GM19043 (cell line): Measurements from ENCODE around the gene PPP2R2B.

Experiments used
- ATAC-seq: cut with Tn5 transposase; IDR thresholded peaks from one replicate; pipeline ENCODE4 v1.9.1; 2021; ENCODE audit warnings: low read depth; ENCODE audit not compliant: unreplicated experiment

PPP2R2B gene

GRCh38 chr5:146878476-146879172 is at the start of gene PPP2R2B:
Gene PPP2R2B, minus strand, starts transcription at chr5:146878757.
- no peak for ATAC-seq

- ATAC-seq = no peak
Measured at GRCh38 chr5:146924132-146924531, 45.6 kb upstream of the PPP2R2B start.

GRCh38 chr5:146921225-146921624 is 42.7 kb upstream of the PPP2R2B start:
- no peak for ATAC-seq

GRCh38 chr5:146920351-146920881 is 41.9 kb upstream of the PPP2R2B start:
- no peak for ATAC-seq

GRCh38 chr5:146919304-146919703 is 40.7 kb upstream of the PPP2R2B start:
- no peak for ATAC-seq

DNA sequence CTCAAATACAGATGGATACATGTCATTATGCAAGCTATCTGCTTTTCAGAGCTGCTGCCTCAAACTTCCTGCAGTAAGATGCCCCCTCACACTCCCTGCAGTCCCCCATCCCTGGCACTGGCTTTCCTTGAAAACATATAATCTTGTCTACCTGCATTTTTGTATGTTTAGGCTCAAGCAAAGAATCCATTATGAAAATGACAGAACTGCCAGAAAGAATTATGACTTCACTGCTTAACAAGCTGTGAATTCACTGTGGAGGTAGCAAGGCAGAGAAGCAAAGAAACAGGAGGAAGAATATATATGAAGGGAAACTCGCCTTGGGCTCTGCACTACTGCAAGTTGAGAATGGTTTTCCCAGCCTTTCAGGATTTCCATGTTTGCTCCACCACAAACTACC is 39.4 kb upstream of the PPP2R2B start:
- ATAC-seq = no peak

DNA sequence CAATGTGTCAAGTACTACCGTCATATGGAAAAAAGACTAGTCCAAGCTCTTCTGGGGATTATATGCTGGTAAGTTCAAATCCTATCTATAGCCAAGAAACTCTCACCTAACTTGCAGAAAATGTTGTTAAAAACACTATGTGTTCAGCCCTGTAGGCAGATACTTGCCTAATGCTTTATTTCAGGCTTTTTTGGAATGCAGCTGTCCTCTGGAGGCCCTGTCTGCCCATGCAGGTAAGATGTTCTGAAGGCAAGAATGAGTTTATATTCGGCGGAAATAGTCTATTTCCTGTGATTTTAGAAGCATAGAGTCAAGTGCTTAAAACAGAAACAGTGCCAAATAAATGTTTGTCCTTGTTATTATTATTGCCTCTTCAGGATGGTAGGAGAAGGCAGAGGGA is 34.3 kb upstream of the PPP2R2B start:
- no peak for ATAC-seq

- no peak for ATAC-seq
Measured at GRCh38 chr5:146910239-146910638, 31.7 kb upstream of the PPP2R2B start.

DNA sequence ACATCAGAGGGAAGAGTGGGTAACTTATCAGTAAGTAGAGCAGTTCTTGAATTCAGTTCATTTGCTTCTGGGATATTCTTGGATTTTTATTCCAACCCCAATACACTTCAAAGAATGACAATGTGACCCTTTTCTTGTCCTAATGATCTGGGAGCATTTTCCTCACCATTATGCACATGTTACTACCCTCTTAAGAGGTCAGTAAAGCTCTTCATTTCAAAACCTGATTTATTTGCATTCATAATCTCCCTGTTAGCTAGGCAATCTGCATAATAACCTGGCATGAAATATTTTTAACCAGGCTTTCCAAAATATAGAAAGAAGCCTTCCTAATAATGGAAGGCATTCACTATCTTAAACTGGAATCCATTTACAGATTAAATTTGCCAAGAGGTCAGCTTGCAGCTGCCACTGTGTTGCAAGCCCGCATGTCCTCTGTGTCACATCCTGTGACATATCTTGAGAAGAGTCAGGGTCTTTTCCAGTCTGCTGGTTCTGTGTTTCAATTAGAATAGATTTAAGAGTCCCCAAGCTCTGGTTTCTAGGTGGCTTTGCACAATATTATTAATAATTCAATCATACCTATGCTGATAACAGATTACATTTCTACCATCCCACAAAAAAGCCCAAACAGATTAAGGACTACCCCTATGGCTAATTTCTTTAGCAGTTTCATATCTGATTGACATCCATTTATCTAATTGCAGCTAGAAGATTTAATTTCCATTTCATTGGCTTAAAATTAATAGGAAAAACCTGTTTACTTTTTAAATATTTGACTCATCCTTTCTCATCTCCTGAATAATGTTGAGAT is 30.9 kb upstream of the PPP2R2B start:
- ATAC-seq = no peak

GRCh38 chr5:146906803-146907202 is 28.2 kb upstream of the PPP2R2B start:
- ATAC-seq = no peak

DNA sequence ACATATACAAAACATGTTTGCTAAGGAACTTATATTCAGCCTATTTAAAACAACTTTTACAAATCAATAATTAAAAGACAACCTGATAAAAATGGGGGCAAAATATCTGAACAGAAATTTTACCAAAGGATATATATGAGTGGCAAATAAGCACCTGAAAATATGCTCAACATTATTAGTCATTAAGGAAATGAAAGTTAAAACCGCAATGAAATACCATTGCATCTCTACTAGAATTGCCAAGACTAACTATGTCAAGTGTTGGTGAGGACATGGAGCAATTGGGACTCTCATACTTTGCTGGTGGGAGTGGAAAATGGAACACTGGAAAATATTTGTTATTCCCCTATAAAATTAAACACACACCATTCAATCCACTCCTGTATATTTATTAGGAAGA is 26.3 kb upstream of the PPP2R2B start:
- no peak for ATAC-seq

DNA sequence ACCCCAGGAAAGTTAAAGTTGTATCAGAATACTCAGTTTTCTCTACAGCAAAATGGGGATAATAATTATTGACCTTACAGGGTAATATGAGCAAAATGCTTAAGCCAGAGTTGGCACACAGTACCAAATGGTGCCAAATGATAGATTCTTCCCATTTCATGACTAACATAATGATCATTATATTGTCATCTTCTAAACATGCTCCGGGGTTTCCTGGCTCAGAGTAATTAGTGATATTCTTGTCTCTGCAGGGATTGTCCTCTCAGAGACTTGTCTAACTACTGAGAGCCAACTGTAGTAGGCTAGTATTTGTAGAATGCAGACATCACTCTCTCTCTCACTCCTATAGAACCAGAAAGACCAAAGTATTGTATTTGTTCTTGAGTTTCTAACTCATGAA is 25.2 kb upstream of the PPP2R2B start:
- ATAC-seq = no peak

- no peak for ATAC-seq
Measured at GRCh38 chr5:146902471-146902870, 23.9 kb upstream of the PPP2R2B start.

DNA sequence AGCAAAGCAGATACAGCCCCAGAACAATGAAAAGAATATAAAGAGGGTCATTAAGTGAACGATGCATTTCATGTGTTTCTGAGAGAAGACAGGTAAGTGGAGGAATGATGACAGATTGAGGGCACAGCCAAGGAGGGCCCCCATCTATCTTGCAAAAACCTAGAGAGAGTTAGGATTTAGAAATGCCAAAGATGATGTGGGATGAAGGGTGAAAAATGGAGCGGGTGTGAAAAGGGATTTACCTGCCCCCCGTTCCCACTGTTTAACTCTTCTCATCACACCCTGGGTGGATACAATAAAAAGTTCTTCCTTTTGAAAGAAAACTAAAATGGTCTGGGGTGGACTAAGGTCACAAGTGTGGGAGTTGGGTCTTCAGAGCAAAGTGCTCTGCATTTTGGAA is 18.5 kb upstream of the PPP2R2B start:
- no peak for ATAC-seq

GRCh38 chr5:146894753-146895521 is 16.4 kb upstream of the PPP2R2B start:
- no peak for ATAC-seq

GRCh38 chr5:146893991-146894390 is 15.4 kb upstream of the PPP2R2B start:
- no peak for ATAC-seq

DNA sequence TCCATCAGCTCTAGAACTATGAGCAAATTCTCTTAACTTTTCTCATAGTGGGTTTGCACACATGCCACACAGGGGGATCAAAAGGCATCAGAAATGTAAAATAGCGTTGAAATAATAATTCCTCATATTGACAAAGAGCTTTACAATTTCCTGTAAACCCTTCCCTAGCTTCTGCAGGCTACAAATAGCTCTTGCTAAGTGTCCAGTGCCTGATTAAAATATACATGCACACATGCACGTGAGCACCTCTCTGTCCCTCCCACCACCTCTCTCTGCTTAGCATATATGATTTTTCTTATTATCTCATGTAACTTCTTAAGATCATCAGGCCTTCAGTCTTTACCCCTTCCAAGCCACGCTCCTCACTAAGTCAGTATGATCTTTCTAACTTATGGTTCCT is 13.7 kb upstream of the PPP2R2B start:
- no peak for ATAC-seq

- no peak for ATAC-seq
Measured at GRCh38 chr5:146891511-146891910, 13.0 kb upstream of the PPP2R2B start.

DNA sequence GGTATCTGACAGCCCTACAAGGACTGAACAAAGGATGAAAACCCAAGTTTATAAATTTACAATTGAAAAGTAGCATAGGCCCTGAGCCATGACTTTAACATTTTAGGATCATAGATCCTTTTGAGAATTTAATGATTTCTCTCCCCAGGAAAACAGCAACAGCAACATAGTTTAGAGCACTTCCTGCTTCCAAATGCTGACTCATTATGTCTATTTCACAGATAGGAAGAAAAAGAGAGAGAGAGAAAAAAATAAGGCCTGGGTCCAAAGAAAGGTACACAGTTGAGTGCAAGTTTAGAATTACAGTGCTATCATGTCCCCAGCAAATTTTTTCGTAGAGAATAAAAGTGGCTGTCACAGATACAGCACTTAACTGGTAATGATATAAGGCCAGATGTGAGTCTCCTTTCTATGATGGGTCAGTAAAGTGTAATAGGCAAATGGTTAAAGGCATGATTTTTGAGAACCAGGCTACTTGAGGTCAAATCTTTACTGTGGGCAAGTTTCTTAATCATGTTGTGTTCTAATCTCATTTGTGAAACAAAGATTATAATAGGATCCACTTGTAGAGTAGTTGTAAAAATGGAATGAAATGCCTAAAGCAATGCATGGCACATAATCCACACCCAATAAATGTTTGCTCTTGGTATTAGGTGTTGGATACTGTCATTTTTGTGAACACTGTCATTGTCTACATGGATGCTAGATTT is 12.3 kb upstream of the PPP2R2B start:
- no peak for ATAC-seq

- no peak for ATAC-seq
Measured at GRCh38 chr5:146890066-146890465, 11.5 kb upstream of the PPP2R2B start.
